ENCODE results near the gene DNAJC3.

The DNAJC3 gene

DNA sequence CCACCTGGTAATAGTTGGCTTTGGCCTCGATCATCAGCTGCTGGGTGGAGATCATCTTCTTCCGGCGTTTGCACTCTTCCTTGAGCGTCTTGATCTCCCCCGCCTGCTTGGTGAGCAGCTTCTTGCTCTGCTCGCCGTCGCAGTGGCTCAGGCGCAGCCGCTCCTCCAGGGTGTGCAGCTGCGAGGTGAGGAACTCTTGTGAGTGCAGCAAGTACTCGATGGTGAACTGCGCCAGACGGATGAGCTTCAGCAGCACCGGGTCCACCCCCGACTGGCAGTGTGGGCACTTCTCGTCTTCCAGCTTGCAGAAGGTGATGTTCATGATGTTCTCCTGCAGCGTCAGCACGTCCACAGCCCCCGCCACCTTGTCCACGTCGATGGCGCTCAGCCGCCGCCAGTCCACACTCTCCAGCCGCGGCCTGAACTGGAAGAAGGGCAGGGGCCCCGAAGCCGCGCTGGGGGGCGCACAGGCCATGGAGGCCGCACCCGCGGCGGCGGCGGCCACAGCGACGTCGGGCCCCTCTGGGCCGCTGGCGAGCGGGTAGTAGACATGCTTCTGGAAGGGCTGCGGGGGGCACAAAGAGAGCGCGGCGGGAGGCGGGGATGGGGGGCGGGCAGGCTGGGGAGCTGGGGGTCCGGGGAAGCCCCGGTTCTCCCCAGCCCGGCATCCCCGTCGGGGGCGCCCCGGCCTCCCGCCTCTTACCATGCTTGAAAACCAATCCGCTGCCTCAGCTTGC is 35.5 kb upstream of the DNAJC3 start:
- H3K4me3 ChIP-seq (ENCODE audit: low read length) = peak overlapping the region; percentile 40
- TF ChIP-seq CTCF (IDR thresholded peaks at IDR 0.05; ENCODE audit: insufficient read depth, low read depth, low read length, missing control alignments) = no peak
- no peak for DNase-seq (ENCODE audit: low read depth)

DNA sequence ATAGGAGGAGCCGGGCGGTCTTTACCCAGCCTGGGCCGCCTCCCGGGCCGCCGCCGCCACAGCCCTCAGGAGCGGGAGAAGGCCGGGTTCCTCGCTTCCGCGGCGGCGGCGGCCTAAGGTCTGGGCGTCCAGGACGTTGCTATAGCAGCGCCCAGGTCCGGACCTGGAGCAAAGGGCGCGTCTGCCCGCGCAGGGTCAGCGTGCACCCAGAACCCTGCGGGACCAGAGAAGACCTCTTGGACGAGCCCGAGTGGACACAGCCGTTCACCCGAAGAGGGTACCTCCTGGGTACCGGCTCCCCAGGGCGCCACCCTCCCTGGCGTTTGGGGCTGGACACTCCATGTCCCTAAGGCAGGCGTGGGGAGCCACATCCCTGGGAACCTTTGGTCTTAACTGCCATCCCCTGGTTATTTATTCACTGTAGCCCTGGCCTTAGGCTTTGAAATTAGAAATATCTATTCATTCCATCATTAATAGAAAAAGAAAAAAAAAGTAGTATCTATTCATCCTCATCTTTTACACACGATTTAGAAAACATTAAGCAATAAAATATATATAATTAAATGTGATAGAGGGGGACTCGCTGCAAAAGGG is 34.8 kb upstream of the DNAJC3 start:
- TF ChIP-seq CTCF (IDR thresholded peaks at IDR 0.05; ENCODE audit: insufficient read depth, low read depth, low read length, missing control alignments) = no peak
- DNase-seq (ENCODE audit: low read depth) = peak; percentile 58
- peak overlapping the region; percentile 40 for H3K4me3 ChIP-seq (ENCODE audit: low read length)

- DNase-seq (ENCODE audit: low read depth) = no peak
- TF ChIP-seq CTCF (IDR thresholded peaks at IDR 0.05; ENCODE audit: insufficient read depth, low read depth, low read length, missing control alignments) = no peak
- H3K4me3 ChIP-seq (ENCODE audit: low read length) = peak overlapping the region; percentile 54
These were observed 33.9 kb upstream of the DNAJC3 start for GRCh38 chr13:95642999-95643398.

- peak; percentile 39 for DNase-seq (ENCODE audit: low read depth)
- TF ChIP-seq CTCF (IDR thresholded peaks at IDR 0.05; ENCODE audit: insufficient read depth, low read depth, low read length, missing control alignments) = no peak
- peak overlapping the region; percentile 54 for H3K4me3 ChIP-seq (ENCODE audit: low read length)
These were observed 33.4 kb upstream of the DNAJC3 start for GRCh38 chr13:95643571-95643935.

GRCh38 chr13:95643936-95644598 is 32.9 kb upstream of the DNAJC3 start:
- TF ChIP-seq CTCF (IDR thresholded peaks at IDR 0.05; ENCODE audit: insufficient read depth, low read depth, low read length, missing control alignments) = no peak
- H3K4me3 ChIP-seq (ENCODE audit: low read length) = peak overlapping the region; percentile 54
- peak; percentile 35 for DNase-seq (ENCODE audit: low read depth)

GRCh38 chr13:95644601-95645052 is 32.3 kb upstream of the DNAJC3 start, which contains the start of gene DZIP1:
DZIP1 (minus strand) TSS chr13:95644706; CDS start chr13:95642029, 2,677 bp downstream.
- peak; percentile 73 for DNase-seq (ENCODE audit: low read depth)
- TF ChIP-seq CTCF (IDR thresholded peaks at IDR 0.05; ENCODE audit: insufficient read depth, low read depth, low read length, missing control alignments) = no peak
- H3K4me3 ChIP-seq (ENCODE audit: low read length) = peak within 1 kb of the TSS; percentile 54

All from epithelial cell of esophagus (primary cell).